Right lobe of liver (tissue), 6 donors: Measurements from ENCODE around the gene AKAP13. TPM values are rescaled to one million over a fixed set of nuclear protein-coding genes. Genes with fewer than 3 reads are reported as not detected.

ENCODE experiments used
- ATAC-seq, 4 donors: fragments of 200-7000 bp; cut with Tn5 transposase; one replicate each; pipeline ENCODE4 v1.9.1; 2020; ENCODE audit warnings: mild to moderate bottlenecking in 4 of 4, moderate library complexity in 4 of 4
- DNase-seq, 3 donors: peaks; one replicate each; pipeline ENCODE4 v3.0.0-alpha.2; 2020
- H3K27ac ChIP-seq, 3 donors: fragments of 200-600 bp; one replicate each; pipeline ENCODE4 v1.8.0; 2022
- H3K27me3 ChIP-seq, 2 donors: fragments of 200-600 bp; one replicate each; pipeline ENCODE4 v1.8.0; 2022
- H3K36me3 ChIP-seq, 4 donors: fragments of 200-600 bp; sonication (generic) in 1 of 4; one replicate each; pipeline versions ENCODE4 v1.5.1 to v1.8.0; 2017 to 2022; ENCODE audit warnings: control low read depth in 1 of 4
- H3K4me1 ChIP-seq, 4 donors: fragments of 200-600 bp; sonication (generic) in 1 of 4; one replicate each; pipeline versions ENCODE4 v1.5.1 to v1.8.0; 2017 to 2022; ENCODE audit warnings: control low read depth in 1 of 4
- H3K4me3 ChIP-seq, 3 donors: fragments of 200-600 bp; one replicate each; pipeline ENCODE4 v1.8.0; 2022
- H3K9me3 ChIP-seq, 4 donors: fragments of 200-600 bp; sonication (generic) in 1 of 4; one replicate each; pipeline versions ENCODE4 v1.5.1 to v1.8.0; 2017 to 2022; ENCODE audit warnings: control low read depth in 1 of 4
- POLR2A ChIP-seq: fragments of 450-650 bp; IDR thresholded peaks from one replicate; pipeline ENCODE4 v1.6.1; 2017; ENCODE audit warnings: antibody characterized with exemption, mild to moderate bottlenecking
- WGBS: methylation state at CpG from one replicate; pipeline ENCODE4 v1.1.6; 2018; ENCODE audit warnings: low coverage, low lambda C conversion rate; ENCODE audit not compliant: insufficient coverage; ENCODE audit errors: missing lambda C conversion rate; 5-methylcytosine and 5-hydroxymethylcytosine counted together
- intact Hi-C, 2 donors: fragments of 100-400 bp; cut with DNase I; formaldehyde crosslinking; loops; one replicate each; pipeline versions ENCODE4 v1.11.2 to v1.14.1; 2022
- total RNA-seq, 6 experiments: library from RNA; depleted of rRNA in 2 of 6; stranded (reverse); fragments of >200 nt in 2 of 6; fragmentation: NEBNext Ultra II Directional in 3 of 6; extraction: Animal tissue kit (Norgen Biotek cat#: 25700) in 3 of 6; gene quantifications; one replicate each; pipeline versions ENCODE4 v1.1.0 to v1.2.4, GENCODE V29; 2016 to 2023
- TF ChIP-seq, protein P1 (sequence below), 4 donors: fragments of 200-600 bp in 3 of 4; fragments of 450-650 bp in 1 of 4; IDR thresholded peaks; one replicate each; pipeline versions ENCODE4 v1.5.1 to v1.8.0; 2016 to 2022; ENCODE audit warnings: antibody characterized with exemption in 4 of 4, mild to moderate bottlenecking in 2 of 4
- donor health status: DM: no; HTN: yes; CAD: no.
- donor health status: DM: no; HTN: no; CAD: no.
- donor health status: DM: no; HTN: no; CAD: no.
- donor health status: DM: no; HTN: yes; CAD: no.
- donor health status: DM: no; HTN: yes; CAD: no.

Gene AKAP13
- total RNA-seq, 6 experiments from 2014 or later = 50.1 to 73.1 (median 63.9) TPM

GRCh38 chr15:85598718-85599398 is 218.5 kb downstream of the AKAP13 start:
- Histone ChIP-seq H3K27me3 (no peaks in the 10 kb centered on the region), H3K9me3 (no peaks in the 10 kb centered on the region), H3K4me3 (no peak overlapping the region), H3K4me1 (peaks cover 0 to 20% (median 11%) of the 10 kb centered on the region in 4 donors), H3K36me3 (peaks cover 0 to 10% (median 0%) of the 10 kb centered on the region in 4 donors), H3K27ac (no peak overlapping the region)
- intact Hi-C loops = no loop called here
- DNase-seq (no peak), ATAC-seq (peak in 1 of 4 donors; percentile 14)
- TF ChIP-seq, protein P1, sequence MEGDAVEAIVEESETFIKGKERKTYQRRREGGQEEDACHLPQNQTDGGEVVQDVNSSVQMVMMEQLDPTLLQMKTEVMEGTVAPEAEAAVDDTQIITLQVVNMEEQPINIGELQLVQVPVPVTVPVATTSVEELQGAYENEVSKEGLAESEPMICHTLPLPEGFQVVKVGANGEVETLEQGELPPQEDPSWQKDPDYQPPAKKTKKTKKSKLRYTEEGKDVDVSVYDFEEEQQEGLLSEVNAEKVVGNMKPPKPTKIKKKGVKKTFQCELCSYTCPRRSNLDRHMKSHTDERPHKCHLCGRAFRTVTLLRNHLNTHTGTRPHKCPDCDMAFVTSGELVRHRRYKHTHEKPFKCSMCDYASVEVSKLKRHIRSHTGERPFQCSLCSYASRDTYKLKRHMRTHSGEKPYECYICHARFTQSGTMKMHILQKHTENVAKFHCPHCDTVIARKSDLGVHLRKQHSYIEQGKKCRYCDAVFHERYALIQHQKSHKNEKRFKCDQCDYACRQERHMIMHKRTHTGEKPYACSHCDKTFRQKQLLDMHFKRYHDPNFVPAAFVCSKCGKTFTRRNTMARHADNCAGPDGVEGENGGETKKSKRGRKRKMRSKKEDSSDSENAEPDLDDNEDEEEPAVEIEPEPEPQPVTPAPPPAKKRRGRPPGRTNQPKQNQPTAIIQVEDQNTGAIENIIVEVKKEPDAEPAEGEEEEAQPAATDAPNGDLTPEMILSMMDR (IDR thresholded peaks at IDR 0.05) = no peak
- TF ChIP-seq POLR2A = no peak
- WGBS = 85% methylated on average over 5 of the region's 5 CpGs

- no peak overlapping the region for H3K27ac ChIP-seq
- WGBS = 83% methylated on average over 1 of the region's 2 CpGs
- peaks cover 0 to 9% (median 4%) of the 10 kb centered on the region in 4 donors for H3K4me1 ChIP-seq
- DNase-seq = no peak
- ATAC-seq = no peak
- no peak overlapping the region for H3K4me3 ChIP-seq
- no peaks in the 10 kb centered on the region for H3K27me3 ChIP-seq
- H3K9me3 ChIP-seq = no peaks in the 10 kb centered on the region
- H3K36me3 ChIP-seq = peaks cover 0 to 11% (median 0%) of the 10 kb centered on the region in 4 donors
- intact Hi-C loops = no loop called here
- TF ChIP-seq, protein P1 (IDR thresholded peaks at IDR 0.05) = no peak
- TF ChIP-seq POLR2A = no peak
Measured at GRCh38 chr15:85600001-85600400, 219.6 kb downstream of the AKAP13 start.

DNA sequence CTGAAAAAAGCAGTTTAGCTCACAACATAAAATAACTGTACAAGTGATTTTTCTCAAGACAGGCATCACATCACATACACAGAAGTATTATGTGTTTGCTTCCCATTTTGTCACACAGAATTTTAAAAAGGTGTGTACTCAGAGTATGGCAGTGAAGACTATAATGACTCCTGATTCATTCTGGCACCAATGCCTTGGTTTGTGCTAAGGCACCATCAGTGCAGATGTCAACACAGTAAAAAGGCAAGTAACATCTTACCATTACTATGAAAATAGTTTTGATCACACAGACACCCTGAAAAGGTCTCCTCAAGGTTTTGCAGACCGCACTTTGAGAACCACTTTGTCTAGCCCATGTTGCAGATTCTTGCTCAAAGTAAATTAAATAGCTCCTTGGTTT is 222.8 kb downstream of the AKAP13 start:
- H3K9me3 ChIP-seq = no peaks in the 10 kb centered on the region
- no peak for TF ChIP-seq POLR2A
- TF ChIP-seq, protein P1 (IDR thresholded peaks at IDR 0.05) = no peak
- H3K27ac ChIP-seq = no peak overlapping the region
- peaks cover 0 to 11% (median 0%) of the 10 kb centered on the region in 4 donors for H3K36me3 ChIP-seq
- intact Hi-C loops = no loop called here
- no peaks in the 10 kb centered on the region for H3K27me3 ChIP-seq
- no peak for DNase-seq
- WGBS = no CpG with 5 or more reads among the region's 1 CpG
- peaks cover 0 to 16% (median 0%) of the 10 kb centered on the region in 4 donors for H3K4me1 ChIP-seq
- no peak for ATAC-seq
- H3K4me3 ChIP-seq = no peak overlapping the region

GRCh38 chr15:85603703-85604102 is 223.3 kb downstream of the AKAP13 start:
- intact Hi-C loops = no loop called here
- 93% methylated on average over 2 of the region's 2 CpGs for WGBS
- Histone ChIP-seq H3K36me3 (peaks cover 0 to 11% (median 0%) of the 10 kb centered on the region in 4 donors), H3K27ac (no peak overlapping the region), H3K4me1 (peaks cover 0 to 16% (median 0%) of the 10 kb centered on the region in 4 donors), H3K9me3 (no peaks in the 10 kb centered on the region), H3K27me3 (no peaks in the 10 kb centered on the region), H3K4me3 (no peak overlapping the region)
- no peak for TF ChIP-seq POLR2A
- TF ChIP-seq, protein P1 (IDR thresholded peaks at IDR 0.05) = no peak
- ATAC-seq (no peak), DNase-seq (no peak)
